H1 (cell line): ENCODE measurements around the gene CA9. TPM values are rescaled to one million over a fixed set of nuclear protein-coding genes. Genes with fewer than 3 reads are reported as not detected.

Experiments
- CTCF ChIA-PET: fragments of 300-600 bp; sonication (Branson Sonifier 250); formaldehyde crosslinking; loops from one replicate; lab custom pipeline; 2021; ENCODE audit not compliant: partially characterized antibody; lab: Charles Lee
- POLR2A ChIA-PET: fragments of 300-600 bp; sonication (Branson Sonifier 250); formaldehyde crosslinking; loops from one replicate; lab custom pipeline; 2021; ENCODE audit warnings: inconsistent platforms; ENCODE audit not compliant: partially characterized antibody; lab: Charles Lee
- DNase-seq, 2 experiments: peaks; one replicate each; pipeline versions ENCODE4 v3.0.0 to v3.0.0-alpha.2; 2010 to 2022; ENCODE audit warnings: low spot score in 2 of 2, low read depth in 1 of 2, mixed read lengths in 1 of 2
- FAIRE-seq: peaks from 2 replicates; lab custom pipeline; 2011; peaks lifted over from hg19 to GRCh38; lab: Jason Lieb, UNC
- H2AFZ ChIP-seq: 2 replicates; pipeline ENCODE4 v1.8.1; 2012; ENCODE audit warnings: low read length, inconsistent platforms
- H2AK5ac ChIP-seq: 2 replicates; pipeline ENCODE4 v1.6.1; 2013; ENCODE audit warnings: low read depth, low read length
- H2BK120ac ChIP-seq: replicated peaks from 2 replicates; pipeline ENCODE3; 2013; ENCODE audit warnings: low read depth, low read length, inconsistent platforms
- H2BK12ac ChIP-seq: 2 replicates; pipeline ENCODE4 v1.6.1; 2013; ENCODE audit warnings: low read depth, low read length
- H2BK15ac ChIP-seq: 2 replicates; pipeline ENCODE4 v1.6.1; 2013; ENCODE audit warnings: low read length
- H2BK20ac ChIP-seq: 2 replicates; pipeline ENCODE4 v1.6.1; 2013; ENCODE audit warnings: low read length
- H2BK5ac ChIP-seq: 2 replicates; pipeline ENCODE4 v1.6.1; 2013; ENCODE audit warnings: low read depth, low read length
- H3K14ac ChIP-seq: 2 replicates; pipeline ENCODE4 v1.6.1; 2013; ENCODE audit warnings: inconsistent platforms; ENCODE audit not compliant: insufficient read length
- H3K18ac ChIP-seq: 2 replicates; pipeline ENCODE4 v1.6.1; 2013; ENCODE audit warnings: low read length; ENCODE audit errors: extremely low read depth
- H3K23ac ChIP-seq: 2 replicates; pipeline ENCODE4 v1.6.1; 2013; ENCODE audit warnings: inconsistent platforms; ENCODE audit not compliant: insufficient read length
- H3K23me2 ChIP-seq: 2 replicates; pipeline ENCODE4 v1.6.1; 2013; ENCODE audit warnings: low read depth, low read length
- H3K27ac ChIP-seq: 2 replicates; pipeline ENCODE4 v1.6.1; 2011; ENCODE audit warnings: low read depth, low read length, inconsistent platforms
- H3K27me3 ChIP-seq, 4 experiments: replicated peaks in 1 of 4; 1 replicate in 1 of 4; 2 replicates in 3 of 4; pipeline versions ENCODE4 v1.6.1 to v1.8.1; 2011 to 2013; ENCODE audit warnings: low read length in 3 of 4, mild to moderate bottlenecking in 3 of 4, inconsistent platforms in 2 of 4, mixed read lengths in 2 of 4, moderate library complexity in 1 of 4; ENCODE audit not compliant: control insufficient read depth in 3 of 4, insufficient read depth in 3 of 4; ENCODE audit errors: extremely low read depth in 1 of 4
- H3K36me3 ChIP-seq, 4 experiments: 2 replicates each; pipeline versions ENCODE4 v1.6.1 to v1.8.1; 2011 to 2013; ENCODE audit warnings: mild to moderate bottlenecking in 4 of 4, low read length in 3 of 4, moderate library complexity in 2 of 4, control low read depth in 1 of 4, inconsistent platforms in 1 of 4; ENCODE audit not compliant: insufficient read depth in 4 of 4, control insufficient read depth in 2 of 4
- H3K4ac ChIP-seq: replicated peaks from 2 replicates; pipeline ENCODE3; 2013; ENCODE audit warnings: low read length, low read depth, mixed read lengths, inconsistent platforms; ENCODE audit not compliant: insufficient read length
- H3K4me1 ChIP-seq, 4 experiments: replicated peaks in 1 of 4; 1 replicate in 1 of 4; 2 replicates in 3 of 4; pipeline versions ENCODE4 v1.6.1 to v1.8.1; 2011 to 2013; ENCODE audit warnings: low read length in 3 of 4, inconsistent platforms in 2 of 4, mixed read lengths in 1 of 4; ENCODE audit not compliant: insufficient read depth in 4 of 4, control insufficient read depth in 3 of 4
- H3K4me2 ChIP-seq, 2 experiments: 2 replicates each; pipeline versions ENCODE4 v1.6.1 to v1.8.1; 2011 to 2013; ENCODE audit warnings: low read depth in 2 of 2, low read length in 2 of 2, control low read depth in 1 of 2, inconsistent platforms in 1 of 2, mild to moderate bottlenecking in 1 of 2; ENCODE audit not compliant: insufficient read depth in 1 of 2
- H3K4me3 ChIP-seq, 4 experiments: fragments of 200-600, 300-600 bp in 1 of 4; sonication (generic), shearing (Covaris generic), sonication (Bioruptor Twin) in 1 of 4; 2 replicates each; pipeline versions ENCODE4 v1.5.1 to v1.8.1; 2011 to 2016; ENCODE audit warnings: low read length in 4 of 4, low read depth in 3 of 4, control low read depth in 2 of 4, inconsistent platforms in 2 of 4, mild to moderate bottlenecking in 2 of 4, mixed read lengths in 1 of 4, moderate library complexity in 1 of 4; ENCODE audit not compliant: insufficient read depth in 2 of 4; ENCODE audit errors: extremely low read depth in 1 of 4
- H3K56ac ChIP-seq: replicated peaks from 2 replicates; pipeline ENCODE3; 2013; ENCODE audit warnings: low read depth, mild to moderate bottlenecking, mixed read lengths, low read length, inconsistent platforms; ENCODE audit not compliant: insufficient read length
- H3K79me1 ChIP-seq: 2 replicates; pipeline ENCODE4 v1.6.1; 2013; ENCODE audit warnings: low read depth, low read length, control low read depth
- H3K79me2 ChIP-seq, 2 experiments: 2 replicates each; pipeline versions ENCODE4 v1.6.1 to v1.8.1; 2012 to 2013; ENCODE audit warnings: low read length in 2 of 2, mild to moderate bottlenecking in 2 of 2, inconsistent platforms in 1 of 2; ENCODE audit not compliant: insufficient read depth in 2 of 2, control insufficient read depth in 1 of 2
- H3K9ac ChIP-seq, 4 experiments: replicated peaks in 1 of 4; 1 replicate in 1 of 4; 2 replicates in 3 of 4; pipeline versions ENCODE4 v1.6.1 to v1.8.1; 2011 to 2013; ENCODE audit warnings: low read depth in 3 of 4, low read length in 3 of 4, control low read depth in 2 of 4, mild to moderate bottlenecking in 2 of 4, moderate library complexity in 2 of 4, inconsistent platforms in 1 of 4; ENCODE audit errors: extremely low read depth in 1 of 4
- H3K9me3 ChIP-seq, 2 experiments: 2 replicates each; pipeline versions ENCODE4 v1.6.1 to v1.8.1; 2012 to 2013; ENCODE audit warnings: mild to moderate bottlenecking in 2 of 2, moderate library complexity in 2 of 2, control low read depth in 1 of 2, inconsistent platforms in 1 of 2, low read depth in 1 of 2, low read length in 1 of 2, mixed read lengths in 1 of 2; ENCODE audit not compliant: insufficient read depth in 2 of 2
- H4K20me1 ChIP-seq, 2 experiments: replicated peaks in 1 of 2; 2 replicates each; pipeline versions ENCODE3 to v1.8.1; 2011 to 2013; ENCODE audit warnings: inconsistent platforms in 2 of 2, low read length in 2 of 2, mild to moderate bottlenecking in 1 of 2; ENCODE audit not compliant: insufficient read depth in 2 of 2, control insufficient read depth in 1 of 2
- H4K5ac ChIP-seq: 2 replicates; pipeline ENCODE4 v1.6.1; 2013; ENCODE audit warnings: low read length, low read depth, mixed read lengths, inconsistent platforms; ENCODE audit not compliant: insufficient read length
- H4K8ac ChIP-seq: 2 replicates; pipeline ENCODE4 v1.8.0; 2013; ENCODE audit warnings: mild to moderate bottlenecking, moderate library complexity, low read length, inconsistent platforms; ENCODE audit not compliant: insufficient read depth; ENCODE audit errors: extremely low read depth
- H4K91ac ChIP-seq: replicated peaks from 2 replicates; pipeline ENCODE3; 2013; ENCODE audit warnings: low read length, mixed read lengths, inconsistent platforms; ENCODE audit not compliant: insufficient read length
- CTCF ChIP-seq, 3 experiments: IDR thresholded peaks; 1 replicate in 2 of 3; 2 replicates in 1 of 3; pipeline versions ENCODE4 v1.5.1 to v1.6.1; 2011; ENCODE audit warnings: low read length in 3 of 3, mild to moderate bottlenecking in 3 of 3, inconsistent platforms in 2 of 3, low read depth in 1 of 3, moderate library complexity in 1 of 3; ENCODE audit not compliant: insufficient read depth in 1 of 3; ENCODE audit errors: control extremely low read depth in 1 of 3
- SIN3A ChIP-seq, 2 experiments: IDR thresholded peaks in 1 of 2; conservative IDR thresholded peaks in 1 of 2; 2 replicates each; pipeline ENCODE4 v1.6.1; 2011 to 2012; ENCODE audit warnings: low read length in 2 of 2, improper control_type of control experiment in 1 of 2, low read depth in 1 of 2, mild to moderate bottlenecking in 1 of 2
- WGBS, 2 experiments: shearing (Covaris generic) in 1 of 2; methylation state at CpG; one replicate each; pipeline versions ENCODE4 v1.1.6 to v1.1.7; 2013 to 2015; ENCODE audit warnings: low lambda C conversion rate in 2 of 2, mixed read lengths in 2 of 2, inconsistent platforms in 1 of 2, low coverage in 1 of 2, missing lambda C conversion rate in 1 of 2; ENCODE audit not compliant: insufficient replicate concordance in 2 of 2, insufficient coverage in 1 of 2, insufficient read length in 1 of 2; ENCODE audit errors: extremely low coverage in 1 of 2, missing lambda C conversion rate in 1 of 2; 5-methylcytosine and 5-hydroxymethylcytosine counted together
- polyA plus RNA-seq, 7 experiments: library from polyadenylated mRNA; depleted of rRNA in 3 of 7; stranded (reverse) in 5 of 7; unstranded in 2 of 7; fragments of >200 nt in 5 of 7; fragments of 200-250 nt in 2 of 7; gene quantifications; 1 replicate in 5 of 7; 2 replicates in 1 of 7; 4 replicates in 1 of 7; pipeline versions ENCODE4 v1.2.1 to v1.2.3, GENCODE V29; 2011 to 2013; ENCODE audit warnings: missing spikeins in 2 of 7, mixed read lengths in 2 of 7
- total RNA-seq: library from RNA; stranded (reverse); fragmentation: NEBNext Ultra II Directional; extraction: Animal tissue kit (Norgen Biotek cat#: 25700); gene quantifications from 2 replicates; pipeline ENCODE4 v1.2.1, GENCODE V29; 2021

Gene CA9
- total and polyA plus RNA-seq, 2 of the 8 experiments (the other 6 are each of a cell fraction or from before 2014, with no cell fraction given): 1.3 to 1.8 TPM

DNA sequence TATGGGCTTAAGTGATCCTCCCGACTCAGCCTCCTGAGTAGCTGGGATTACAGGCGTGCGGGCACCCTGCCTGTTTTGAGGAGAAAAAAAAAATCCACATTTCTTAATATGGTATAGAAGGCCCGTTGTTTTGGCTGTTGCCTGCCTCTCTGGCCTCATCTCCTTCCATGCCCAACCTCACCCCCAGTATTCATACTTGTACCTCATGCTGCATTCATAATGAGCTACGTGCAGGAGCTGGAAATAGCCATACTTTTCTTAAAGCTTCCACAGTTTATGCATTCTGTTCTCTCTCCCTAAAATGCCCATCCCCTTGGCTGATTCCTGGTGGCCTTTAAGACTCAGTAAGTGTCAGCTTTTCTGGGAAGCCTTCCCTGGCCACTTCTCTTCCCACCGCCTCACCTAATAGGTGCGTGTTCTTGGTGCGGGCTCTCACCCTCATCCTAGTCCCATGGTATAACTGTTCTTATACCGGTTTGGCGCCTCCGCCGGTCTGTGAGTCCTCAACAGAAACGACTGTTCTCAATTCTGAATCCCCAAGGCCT, 18.1 kb downstream of the CA9 start:
- Histone ChIP-seq H3K4me2 (peak overlapping the region; percentile 84 to 90; a peak in 2 of 4 replicates), H4K8ac (no peak overlapping the region), H3K18ac (no peak overlapping the region), H3K14ac (no peak overlapping the region), H3K36me3 (peaks cover under 1 to 5% (median 4%) of the 10 kb centered on the region in 4 experiments; a peak in 4 of 8 replicates), H4K5ac (no peak overlapping the region), H2AFZ (no peak overlapping the region), H3K27me3 (no peaks in the 10 kb centered on the region), H2BK15ac (0 out of 2 replicates have a peak overlapping the region, but pooled peaks have one; percentile 11), H3K27ac (no peak overlapping the region), H2AK5ac (no peak overlapping the region), H3K4me1 (peaks cover 6 to 15% (median 8%) of the 10 kb centered on the region in 4 experiments; a peak in 6 of 7 replicates), H2BK5ac (no peak overlapping the region), H3K9me3 (no peaks in the 10 kb centered on the region), H4K91ac (no peak overlapping the region), H2BK20ac (no peak overlapping the region), H3K23me2 (peaks cover 12% of the 10 kb centered on the region), H3K9ac (no peak overlapping the region), H4K20me1 (peaks cover 5 to 6% of the 10 kb centered on the region in 2 experiments), H3K23ac (no peak overlapping the region), H3K79me2 (peaks cover 0 to 21% of the 10 kb centered on the region in 2 experiments; a peak in 2 of 4 replicates), H3K4ac (no peak overlapping the region), H3K56ac (no peak overlapping the region), H2BK120ac (no peak overlapping the region), H3K79me1 (peaks cover 2% of the 10 kb centered on the region; the same call in 1 of the 2 replicates), H3K4me3 (peak overlapping the region in 1 of 4 experiments; percentile 99; a peak in 3 of 8 replicates), H2BK12ac (no peak overlapping the region)
- WGBS, 2 experiments: 72% methylated on average over 13 of the region's 13 CpGs; no CpG with 5 or more reads in 1 of the 2 experiments
- CTCF ChIA-PET: interaction anchor here (0.7 to 14.1 kb wide), 18 partner anchors 9 to 449 kb away, joined by 3 to 347 read pairs (median 4); partner anchors contain the start of genes ARHGEF39, CA9, CCDC107 and RMRP
- FAIRE-seq (no peak), DNase-seq (no peak)
- no peak for TF ChIP-seq SIN3A (conservative IDR thresholded peaks at IDR 0.05 in 1 of 2, IDR thresholded peaks at IDR 0.05 in 1 of 2; ENCODE audit: low read depth in 1 of 2, low read length in 2 of 2)
- TF ChIP-seq CTCF (IDR thresholded peaks at IDR 0.05; ENCODE audit: control extremely low read depth in 1 of 3, insufficient read depth in 1 of 3, low read depth in 1 of 3, low read length in 3 of 3): peak in 1 of 3 experiments; percentile 13; a peak in 1 of 4 replicates
- POLR2A ChIA-PET: interaction anchor here (0.7 to 14.9 kb wide), 16 partner anchors 11 to 153 kb away, joined by 3 to 158 read pairs (median 4); partner anchors contain the start of genes ARHGEF39, CA9, CCDC107 and CREB3
